HG03039 (cell line): ENCODE measurements around the gene WARS2.

Source experiments
- ATAC-seq: cut with Tn5 transposase; IDR thresholded peaks from one replicate; pipeline ENCODE4 v1.9.1; 2021; ENCODE audit warnings: mild to moderate bottlenecking, moderate library complexity; ENCODE audit not compliant: unreplicated experiment

Gene WARS2

GRCh38 chr1:119038363-119038762 is 102.1 kb downstream of the WARS2 start:
- ATAC-seq: no peak

- no peak for ATAC-seq
These were observed 106.1 kb downstream of the WARS2 start for GRCh38 chr1:119034359-119034758.

GRCh38 chr1:119032986-119033385 is 107.5 kb downstream of the WARS2 start:
- ATAC-seq: no peak

- no peak for ATAC-seq
These were observed 112.7 kb downstream of the WARS2 start for GRCh38 chr1:119027759-119028158.

GRCh38 chr1:119026956-119027355 is 113.5 kb downstream of the WARS2 start:
- no peak for ATAC-seq

- no peak for ATAC-seq
These were observed 124.9 kb downstream of the WARS2 start for GRCh38 chr1:119015547-119015946.

GRCh38 chr1:119012383-119012782 is 128.1 kb downstream of the WARS2 start:
- no peak for ATAC-seq

GRCh38 chr1:119011706-119012105 is 128.7 kb downstream of the WARS2 start:
- ATAC-seq: no peak

- no peak for ATAC-seq
These were observed 129.3 kb downstream of the WARS2 start for GRCh38 chr1:119011116-119011515.

GRCh38 chr1:119010201-119010600 is 130.3 kb downstream of the WARS2 start:
- ATAC-seq: no peak

- ATAC-seq: no peak
These were observed 131.2 kb downstream of the WARS2 start for GRCh38 chr1:119009312-119009655.

- ATAC-seq: no peak
These were observed 131.8 kb downstream of the WARS2 start for GRCh38 chr1:119008483-119009311.

GRCh38 chr1:119007670-119008482 is 132.6 kb downstream of the WARS2 start:
- no peak for ATAC-seq

- ATAC-seq: no peak
These were observed 133.1 kb downstream of the WARS2 start for GRCh38 chr1:119007339-119007669.

- no peak for ATAC-seq
These were observed 133.8 kb downstream of the WARS2 start for GRCh38 chr1:119006406-119007279.

GRCh38 chr1:119005724-119006405 is 134.6 kb downstream of the WARS2 start:
- ATAC-seq: no peak

GRCh38 chr1:119004781-119005180 is 135.7 kb downstream of the WARS2 start:
- ATAC-seq: no peak

- no peak for ATAC-seq
These were observed 136.3 kb downstream of the WARS2 start for GRCh38 chr1:119004129-119004527.

- ATAC-seq: no peak
These were observed 136.9 kb downstream of the WARS2 start for GRCh38 chr1:119003413-119004128.

GRCh38 chr1:119002028-119002686 is 138.3 kb downstream of the WARS2 start:
- ATAC-seq: no peak
